Panc1 (cell line): ENCODE measurements around the gene OPN3. TPM values are rescaled to one million over a fixed set of nuclear protein-coding genes. Genes with fewer than 3 reads are reported as not detected.

Experiments
- ATAC-seq: fragments of 200-7000 bp; cut with Tn5 transposase; 2 replicates; pipeline ENCODE4 v1.9.1; 2020; ENCODE audit warnings: mild to moderate bottlenecking, moderate library complexity
- BruUV-seq: library from RNA; stranded (reverse); fragments of 400-500 nt; replicated peaks from 2 replicates; lab custom pipeline; 2021; lab: Mats Ljungman, UMichigan
- CTCF ChIA-PET: fragments of 300-600 bp; sonication (Branson Sonifier 250); formaldehyde crosslinking; loops from one replicate; lab custom pipeline; 2022; ENCODE audit warnings: antibody characterized with exemption; lab: Charles Lee
- POLR2A ChIA-PET: fragments of 300-600 bp; sonication (Branson Sonifier 250); formaldehyde crosslinking; loops from one replicate; lab custom pipeline; 2022; ENCODE audit warnings: antibody characterized with exemption; lab: Charles Lee
- DNase-seq: peaks from one replicate; pipeline ENCODE4 v3.0.0-alpha.2; 2010; ENCODE audit warnings: low read depth, low spot score
- H3K27ac ChIP-seq: 2 replicates; pipeline ENCODE4 v1.5.1; 2011; ENCODE audit warnings: mild to moderate bottlenecking, low read length, inconsistent platforms
- H3K27me3 ChIP-seq: fragments of 200-500 bp; sonication (Bioruptor generic); 2 replicates; pipeline ENCODE4 v1.6.0; 2014; ENCODE audit warnings: low read length, inconsistent platforms; ENCODE audit not compliant: control insufficient read depth, insufficient read depth
- H3K36me3 ChIP-seq: fragments of 200-500 bp; sonication (Bioruptor generic); 2 replicates; pipeline ENCODE4 v1.5.1; 2014; ENCODE audit warnings: inconsistent platforms, mild to moderate bottlenecking, low read length, moderate library complexity; ENCODE audit not compliant: control insufficient read depth, insufficient read depth
- H3K4me1 ChIP-seq: 2 replicates; pipeline ENCODE4 v1.5.1; 2011; ENCODE audit warnings: inconsistent platforms, mild to moderate bottlenecking, low read length, moderate library complexity; ENCODE audit not compliant: control insufficient read depth, insufficient read depth
- H3K4me3 ChIP-seq, 2 experiments: 2 replicates each; pipeline ENCODE4 v1.5.1; 2011 to 2012; ENCODE audit warnings: low read depth in 2 of 2, low read length in 2 of 2, mild to moderate bottlenecking in 2 of 2, inconsistent platforms in 1 of 2, moderate library complexity in 1 of 2
- H3K9me3 ChIP-seq: fragments of 200-500 bp; sonication (Bioruptor generic); 2 replicates; pipeline ENCODE4 v1.5.1; 2014; ENCODE audit warnings: low read depth, mild to moderate bottlenecking, inconsistent platforms, low read length, moderate library complexity; ENCODE audit not compliant: control insufficient read depth, insufficient read depth
- POLR2AphosphoS5 ChIP-seq: IDR thresholded peaks from 2 replicates; pipeline ENCODE4 v1.6.1; 2012; ENCODE audit warnings: mild to moderate bottlenecking, low read depth, low read length, moderate library complexity
- SIN3A ChIP-seq: IDR thresholded peaks from 2 replicates; pipeline ENCODE4 v1.6.1; 2012; ENCODE audit warnings: low read depth, mild to moderate bottlenecking, low read length, moderate library complexity, borderline replicate concordance; ENCODE audit not compliant: insufficient read depth
- TCF7L2 ChIP-seq: IDR thresholded peaks from 2 replicates; pipeline ENCODE4 v1.6.1; 2011; ENCODE audit warnings: mild to moderate bottlenecking, low read depth, low read length, inconsistent platforms
- in situ Hi-C: cut with HindIII; loops from 2 replicates; pipeline ENCODE4 v1.10.0; 2016; ENCODE audit warnings: low sequenced_read_pairs, low pct_unique_long_range_greater_than_20kb
- intact Hi-C: fragments of 100-400 bp; cut with micrococcal nuclease; formaldehyde crosslinking; loops from one replicate; pipeline ENCODE4 v1.10.0; 2022; ENCODE audit not compliant: unreplicated experiment
- total RNA-seq: library from RNA; stranded (reverse); gene quantifications from one replicate; pipeline ENCODE4 v1.2.1, GENCODE V29; 2021; ENCODE audit not compliant: unreplicated experiment
- TF ChIP-seq, protein P1 (sequence below), 2 experiments: IDR thresholded peaks; 2 replicates each; pipeline ENCODE4 v1.6.1; 2011 to 2012; ENCODE audit warnings: low read depth in 2 of 2, control low read depth in 1 of 2, low read length in 1 of 2, mild to moderate bottlenecking in 1 of 2, moderate library complexity in 1 of 2; ENCODE audit not compliant: insufficient read depth in 1 of 2
- TF ChIP-seq, protein P2 (sequence below): fragments of 450-650 bp; IDR thresholded peaks from 2 replicates; pipeline ENCODE4 v1.5.1; 2017; ENCODE audit warnings: mild to moderate bottlenecking

OPN3 gene
- total RNA-seq, 1 experiment from 2014 or later, result 34.0 TPM

DNA sequence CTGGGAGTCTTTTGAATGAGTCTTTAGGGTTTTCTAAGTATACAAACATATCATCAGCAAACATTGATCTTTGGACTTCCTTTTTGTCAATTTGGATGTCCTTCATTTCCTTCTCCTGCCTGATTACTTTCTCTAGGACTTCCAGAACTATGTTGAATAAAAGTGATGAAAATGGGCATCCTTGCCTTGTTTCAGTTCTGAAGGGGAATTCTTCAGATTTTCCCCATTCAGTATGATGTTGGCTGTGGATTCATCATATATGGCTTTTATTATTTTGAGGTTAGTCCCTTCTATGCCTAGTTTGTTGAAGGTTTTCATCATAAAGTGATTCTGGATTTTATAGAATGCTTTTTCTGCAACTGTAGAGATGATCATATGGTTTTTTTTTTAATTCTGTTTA is 66.0 kb downstream of the OPN3 start:
- no TSS peak for BruUV-seq
- in situ Hi-C loops, result no loop called here
- H3K27me3 ChIP-seq, result no peaks in the 10 kb centered on the region
- H3K36me3 ChIP-seq, result no peaks in the 10 kb centered on the region
- POLR2A ChIA-PET, result no interaction called here
- no peak for ATAC-seq
- CTCF ChIA-PET, result no interaction called here
- no peaks in the 10 kb centered on the region for H3K4me1 ChIP-seq
- H3K9me3 ChIP-seq, result no peaks in the 10 kb centered on the region
- no peak for DNase-seq
- no peak overlapping the region for H3K4me3 ChIP-seq
- intact Hi-C loops, result no loop called here
- TF ChIP-seq SIN3A (no peak), POLR2AphosphoS5 (no peak), TCF7L2 (no peak)
- TF ChIP-seq, protein P1, sequence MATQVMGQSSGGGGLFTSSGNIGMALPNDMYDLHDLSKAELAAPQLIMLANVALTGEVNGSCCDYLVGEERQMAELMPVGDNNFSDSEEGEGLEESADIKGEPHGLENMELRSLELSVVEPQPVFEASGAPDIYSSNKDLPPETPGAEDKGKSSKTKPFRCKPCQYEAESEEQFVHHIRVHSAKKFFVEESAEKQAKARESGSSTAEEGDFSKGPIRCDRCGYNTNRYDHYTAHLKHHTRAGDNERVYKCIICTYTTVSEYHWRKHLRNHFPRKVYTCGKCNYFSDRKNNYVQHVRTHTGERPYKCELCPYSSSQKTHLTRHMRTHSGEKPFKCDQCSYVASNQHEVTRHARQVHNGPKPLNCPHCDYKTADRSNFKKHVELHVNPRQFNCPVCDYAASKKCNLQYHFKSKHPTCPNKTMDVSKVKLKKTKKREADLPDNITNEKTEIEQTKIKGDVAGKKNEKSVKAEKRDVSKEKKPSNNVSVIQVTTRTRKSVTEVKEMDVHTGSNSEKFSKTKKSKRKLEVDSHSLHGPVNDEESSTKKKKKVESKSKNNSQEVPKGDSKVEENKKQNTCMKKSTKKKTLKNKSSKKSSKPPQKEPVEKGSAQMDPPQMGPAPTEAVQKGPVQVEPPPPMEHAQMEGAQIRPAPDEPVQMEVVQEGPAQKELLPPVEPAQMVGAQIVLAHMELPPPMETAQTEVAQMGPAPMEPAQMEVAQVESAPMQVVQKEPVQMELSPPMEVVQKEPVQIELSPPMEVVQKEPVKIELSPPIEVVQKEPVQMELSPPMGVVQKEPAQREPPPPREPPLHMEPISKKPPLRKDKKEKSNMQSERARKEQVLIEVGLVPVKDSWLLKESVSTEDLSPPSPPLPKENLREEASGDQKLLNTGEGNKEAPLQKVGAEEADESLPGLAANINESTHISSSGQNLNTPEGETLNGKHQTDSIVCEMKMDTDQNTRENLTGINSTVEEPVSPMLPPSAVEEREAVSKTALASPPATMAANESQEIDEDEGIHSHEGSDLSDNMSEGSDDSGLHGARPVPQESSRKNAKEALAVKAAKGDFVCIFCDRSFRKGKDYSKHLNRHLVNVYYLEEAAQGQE (IDR thresholded peaks at IDR 0.05; ENCODE audit: insufficient read depth in 1 of 2, low read depth in 2 of 2, low read length in 1 of 2), result no peak
- TF ChIP-seq, protein P2, sequence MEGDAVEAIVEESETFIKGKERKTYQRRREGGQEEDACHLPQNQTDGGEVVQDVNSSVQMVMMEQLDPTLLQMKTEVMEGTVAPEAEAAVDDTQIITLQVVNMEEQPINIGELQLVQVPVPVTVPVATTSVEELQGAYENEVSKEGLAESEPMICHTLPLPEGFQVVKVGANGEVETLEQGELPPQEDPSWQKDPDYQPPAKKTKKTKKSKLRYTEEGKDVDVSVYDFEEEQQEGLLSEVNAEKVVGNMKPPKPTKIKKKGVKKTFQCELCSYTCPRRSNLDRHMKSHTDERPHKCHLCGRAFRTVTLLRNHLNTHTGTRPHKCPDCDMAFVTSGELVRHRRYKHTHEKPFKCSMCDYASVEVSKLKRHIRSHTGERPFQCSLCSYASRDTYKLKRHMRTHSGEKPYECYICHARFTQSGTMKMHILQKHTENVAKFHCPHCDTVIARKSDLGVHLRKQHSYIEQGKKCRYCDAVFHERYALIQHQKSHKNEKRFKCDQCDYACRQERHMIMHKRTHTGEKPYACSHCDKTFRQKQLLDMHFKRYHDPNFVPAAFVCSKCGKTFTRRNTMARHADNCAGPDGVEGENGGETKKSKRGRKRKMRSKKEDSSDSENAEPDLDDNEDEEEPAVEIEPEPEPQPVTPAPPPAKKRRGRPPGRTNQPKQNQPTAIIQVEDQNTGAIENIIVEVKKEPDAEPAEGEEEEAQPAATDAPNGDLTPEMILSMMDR, result no peak
- no peak overlapping the region for H3K27ac ChIP-seq

DNA sequence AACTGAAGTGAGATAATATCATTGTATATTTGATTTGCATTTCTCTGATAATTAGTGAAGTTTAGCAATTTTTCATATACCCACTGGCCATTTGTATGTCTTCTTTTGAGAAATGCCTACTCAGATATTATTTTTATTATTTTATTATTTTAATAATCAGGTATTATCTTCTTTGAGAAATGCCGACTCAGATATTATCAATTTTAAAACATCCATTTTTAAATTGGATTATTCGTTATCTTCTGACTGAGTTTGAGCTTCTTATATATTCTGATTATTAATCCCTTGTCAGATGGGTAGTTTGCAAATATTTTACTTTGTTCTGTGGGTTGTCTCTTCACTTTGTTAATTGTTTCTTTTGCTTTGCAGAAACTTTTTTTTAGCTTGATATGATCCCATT is 70.3 kb downstream of the OPN3 start:
- TF ChIP-seq SIN3A (no peak), TCF7L2 (no peak), POLR2AphosphoS5 (no peak)
- TF ChIP-seq, protein P1 (IDR thresholded peaks at IDR 0.05; ENCODE audit: insufficient read depth in 1 of 2, low read depth in 2 of 2, low read length in 1 of 2), result no peak
- TF ChIP-seq, protein P2, result no peak
- H3K4me3 ChIP-seq, result no peak overlapping the region
- BruUV-seq, result no TSS peak
- ChIA-PET CTCF (no interaction called here), POLR2A (no interaction called here)
- intact Hi-C loops, result no loop called here
- no peaks in the 10 kb centered on the region for H3K27me3 ChIP-seq
- in situ Hi-C loops, result no loop called here
- H3K9me3 ChIP-seq, result no peaks in the 10 kb centered on the region
- no peak overlapping the region for H3K27ac ChIP-seq
- H3K36me3 ChIP-seq, result no peaks in the 10 kb centered on the region
- DNase-seq (no peak), ATAC-seq (no peak)
- H3K4me1 ChIP-seq, result no peaks in the 10 kb centered on the region; the same call in 1 of the 2 replicates
